HL-60/S4 treated with retinoic acid at 250 ng/mL for 4 days and 3 days (cell line): ENCODE results near the gene ACADL.

ENCODE experiments used
- in situ Hi-C: fragments of 300-500 bp; cut with MboI; formaldehyde crosslinking; loops from 2 replicates; pipeline ENCODE4 v1.7.0; 2022; ENCODE audit warnings: low sequenced_read_pairs

The ACADL gene

DNA sequence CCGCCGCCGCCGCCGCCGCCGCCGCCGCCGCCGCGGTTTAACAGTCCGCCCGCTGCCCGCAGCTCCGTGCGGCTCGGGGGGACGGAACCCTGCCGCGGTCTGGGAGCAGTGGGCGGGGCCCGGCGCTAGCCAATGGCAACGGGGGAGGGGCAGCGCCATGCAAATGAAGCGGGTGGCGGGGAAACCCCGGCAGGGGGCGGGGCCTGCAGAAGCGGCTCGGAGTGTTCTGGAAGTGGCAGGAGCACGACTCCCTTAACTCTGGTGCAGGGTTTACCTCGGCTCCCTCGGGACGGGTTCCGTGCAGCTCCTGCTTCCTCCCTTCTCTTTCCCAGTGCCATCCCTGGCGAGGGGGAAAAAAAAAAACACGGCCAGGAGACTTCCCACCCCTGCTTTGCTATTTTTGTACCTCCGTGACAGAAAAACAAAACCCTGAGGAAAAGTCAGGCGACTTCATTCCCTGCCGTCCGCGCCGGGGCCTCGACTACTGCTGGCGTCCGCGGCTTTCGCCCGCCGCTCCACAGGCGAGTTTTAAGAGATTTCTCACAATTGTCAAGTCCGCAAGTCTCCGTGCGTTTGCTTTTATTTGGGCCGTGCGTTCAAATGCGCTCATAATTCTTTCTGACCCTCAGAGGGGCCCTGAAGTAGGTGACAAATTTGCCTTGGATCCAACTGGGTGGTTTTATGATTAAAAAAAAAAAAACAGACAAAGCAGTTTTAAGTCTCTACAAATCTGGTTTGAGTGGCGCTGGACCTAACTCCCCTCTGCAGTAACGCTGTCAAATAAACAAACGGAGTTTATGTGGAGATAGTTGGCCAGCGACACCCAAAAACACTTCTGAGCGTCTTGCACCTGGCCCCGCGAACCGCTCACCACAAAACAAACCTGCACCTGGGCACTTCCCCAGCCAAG is 53.7 kb downstream of the ACADL start, which contains the start of gene KANSL1L:
Gene KANSL1L (minus strand): TSS at position 101 of the 910 bp plus-strand sequence. CDS start 16,827 bp downstream, outside the sequence.
- in situ Hi-C loops: no loop called here

DNA sequence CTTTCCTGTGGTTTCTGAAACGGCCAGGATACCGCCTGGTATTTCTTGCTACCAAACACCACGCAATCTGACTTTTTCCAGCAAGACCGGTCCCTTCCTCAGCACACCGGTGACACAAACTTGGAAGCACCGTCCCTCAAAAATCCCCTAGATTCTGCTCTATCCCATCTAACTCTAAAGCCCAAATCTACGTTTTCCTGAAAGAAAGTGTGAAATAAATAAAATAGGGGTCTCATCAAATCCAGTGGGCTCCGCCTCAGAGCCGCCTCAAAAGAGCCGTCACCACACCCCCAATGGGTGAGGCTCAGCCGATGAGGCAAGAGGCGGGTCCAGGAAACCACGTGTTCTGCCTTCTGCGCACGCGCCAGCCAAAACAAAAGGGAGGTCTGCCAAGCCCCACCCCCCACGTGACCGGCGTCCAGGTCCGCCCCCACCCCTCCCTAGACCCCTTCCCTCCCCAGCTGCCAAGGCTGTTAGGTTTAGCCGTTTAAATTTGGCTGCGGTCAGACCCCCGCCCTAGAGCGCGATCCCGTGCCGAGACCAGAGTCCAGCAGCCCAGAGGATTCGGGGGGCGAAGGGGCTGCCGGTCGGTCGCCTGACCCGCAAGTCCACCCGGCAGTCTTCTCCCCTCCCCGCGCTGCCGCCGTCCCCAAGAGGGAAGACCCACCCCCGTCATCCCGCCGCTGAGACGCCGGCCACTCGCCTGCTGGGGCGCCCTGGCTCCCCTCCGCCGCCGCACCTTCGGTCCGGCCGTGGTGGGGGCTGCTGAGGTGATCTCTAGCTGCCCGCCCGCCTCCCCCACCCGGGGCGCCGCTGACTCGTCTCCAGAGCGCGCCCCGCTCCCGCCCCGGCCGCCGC is 54.6 kb downstream of the ACADL start:
- in situ Hi-C loops: no loop called here

DNA sequence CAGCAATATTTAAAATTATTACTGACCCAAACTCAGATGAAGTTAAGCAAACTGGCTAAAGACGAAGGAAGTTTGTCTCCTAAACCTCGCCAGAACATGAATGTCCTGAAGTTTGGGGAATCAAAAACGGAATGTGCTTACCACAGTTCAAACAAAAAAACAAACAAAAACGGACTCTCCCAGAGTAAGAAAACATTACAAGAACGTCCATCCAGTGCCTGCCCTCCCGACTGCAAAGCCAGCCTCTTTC is 55.1 kb downstream of the ACADL start:
- in situ Hi-C loops: no loop called here

DNA sequence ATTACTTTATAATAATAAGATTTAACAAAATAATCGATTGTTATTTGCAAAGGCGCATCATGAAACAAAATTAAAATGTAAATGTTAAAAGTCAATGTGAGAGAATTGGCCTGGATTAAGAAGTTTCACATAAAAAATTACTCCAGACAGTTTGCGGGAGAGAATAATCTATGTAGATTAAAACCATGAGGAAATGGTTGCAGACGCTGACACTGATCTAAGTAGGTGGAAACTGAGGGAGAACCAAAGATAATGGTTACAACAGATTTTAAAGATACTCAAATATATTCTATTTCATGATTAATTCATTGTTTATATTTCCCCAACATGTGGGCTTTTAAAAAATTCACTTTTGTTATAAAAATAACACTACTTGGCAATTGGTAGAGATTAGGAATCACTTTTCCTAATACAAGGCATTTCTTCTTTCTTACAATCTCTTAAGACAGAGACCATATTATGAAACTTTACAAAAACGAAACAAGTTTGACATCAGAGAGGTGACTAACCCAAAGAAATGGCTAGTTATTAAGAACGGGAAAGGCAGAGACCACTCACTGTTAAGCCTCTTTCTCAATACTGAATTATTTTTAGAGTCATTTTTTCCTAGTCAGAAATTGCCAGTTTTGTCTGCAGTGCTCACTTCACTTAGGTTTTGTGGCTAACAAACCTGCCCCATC is 55.6 kb downstream of the ACADL start:
- in situ Hi-C loops: no loop called here

DNA sequence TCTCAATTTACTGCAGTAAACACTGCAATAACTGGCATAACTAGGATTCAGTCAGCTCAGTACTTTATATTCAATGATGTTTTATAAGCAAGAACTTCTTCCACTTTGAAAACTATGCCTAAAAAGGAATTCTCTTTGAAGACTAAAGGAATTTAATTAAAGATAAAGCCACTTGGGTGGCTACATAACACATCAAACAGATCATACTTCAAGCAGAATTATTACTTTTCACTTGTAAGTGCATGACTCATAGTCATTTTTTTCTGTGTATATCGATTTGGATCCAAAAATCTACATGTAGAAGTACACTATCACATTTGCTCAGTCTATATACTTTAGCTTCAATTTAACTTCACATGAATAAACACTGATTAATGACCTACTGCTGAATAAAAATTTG is 58.0 kb downstream of the ACADL start:
- in situ Hi-C loops: no loop called here

DNA sequence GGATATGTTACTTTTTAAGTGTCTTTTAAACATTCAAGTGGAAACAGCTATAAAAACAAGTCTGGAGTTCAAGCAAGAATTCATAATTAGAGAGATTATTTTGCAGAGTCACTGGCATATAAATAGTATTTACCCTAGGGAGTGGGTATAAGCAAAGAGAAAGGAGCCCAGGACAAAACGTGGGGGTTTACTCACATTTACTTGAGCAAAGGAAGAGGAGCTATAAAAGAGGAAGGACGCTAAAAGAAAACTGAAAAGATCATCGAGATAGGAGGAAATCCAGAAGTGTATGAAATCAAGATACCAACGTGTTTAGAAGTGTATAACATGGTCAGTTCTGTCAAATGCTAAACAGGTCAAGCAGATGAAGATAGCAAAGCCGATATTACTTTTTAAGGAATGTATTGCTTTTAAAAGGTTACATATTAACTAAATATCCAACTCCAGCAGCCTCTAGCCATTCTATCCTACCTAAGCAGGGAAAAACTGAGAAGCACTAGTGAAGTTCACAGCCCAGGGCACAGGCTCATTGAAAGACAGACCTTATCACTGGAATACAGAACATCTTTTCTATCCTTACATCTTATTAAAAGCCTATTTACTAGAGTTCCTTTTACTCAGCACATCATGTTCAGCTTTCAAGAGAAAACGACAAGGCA is 62.7 kb downstream of the ACADL start:
- in situ Hi-C loops: no loop called here

DNA sequence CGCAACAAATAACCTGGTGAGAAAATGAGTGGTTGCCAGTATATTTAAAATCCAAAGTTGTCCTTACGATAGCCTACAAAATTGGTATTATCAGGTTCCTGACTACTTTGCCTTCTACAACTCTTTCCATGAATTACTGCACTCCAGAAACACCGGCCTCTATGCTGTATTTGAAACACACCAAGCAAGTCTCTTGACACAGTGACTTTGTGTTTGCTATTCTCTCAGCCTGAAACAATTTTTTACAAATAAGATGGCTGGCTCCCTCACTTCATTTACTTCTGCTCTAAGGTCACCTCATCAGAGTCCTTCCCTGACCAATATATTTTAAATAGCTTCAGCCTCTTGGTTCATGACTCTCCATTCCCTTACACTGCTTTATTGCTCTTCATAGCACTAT is 66.2 kb downstream of the ACADL start:
- in situ Hi-C loops: no loop called here

DNA sequence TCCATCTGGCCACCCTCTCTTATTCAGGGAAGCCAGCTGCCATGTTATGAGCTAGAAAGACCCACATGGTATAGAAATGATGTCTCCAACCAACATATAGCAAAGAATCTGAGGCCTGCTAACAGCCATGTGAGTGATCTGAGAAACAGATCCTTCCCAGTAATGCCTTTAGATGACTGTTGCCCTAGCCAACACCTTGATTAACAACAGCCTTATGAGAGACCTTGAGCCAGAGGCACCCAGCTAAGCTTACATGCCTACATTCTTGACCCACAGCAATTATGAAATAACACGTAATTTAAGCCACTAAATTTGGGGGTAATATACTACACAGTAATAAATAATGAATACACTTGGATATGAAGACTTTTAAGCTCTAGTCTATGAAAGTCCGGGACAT is 67.0 kb downstream of the ACADL start:
- in situ Hi-C loops: no loop called here

DNA sequence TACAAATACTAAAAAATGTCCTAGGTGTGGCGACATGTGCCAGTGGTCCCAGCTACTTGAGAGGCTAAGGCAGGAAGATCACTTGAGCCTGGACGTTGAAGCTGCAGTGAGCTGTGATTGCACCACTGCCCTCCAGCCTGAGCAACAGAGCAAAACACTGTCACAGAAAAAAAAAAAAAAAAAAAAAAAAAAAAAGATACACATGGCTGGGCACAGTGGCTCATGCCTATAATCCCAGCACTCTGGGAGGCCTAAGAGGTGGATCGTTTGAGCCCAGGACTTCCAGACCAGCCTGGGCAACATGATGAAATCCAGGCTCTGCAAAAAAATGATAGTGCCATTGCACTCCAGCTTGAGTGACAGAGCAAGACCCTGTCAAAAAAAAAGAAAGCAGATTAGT is 67.7 kb downstream of the ACADL start:
- in situ Hi-C loops: no loop called here

DNA sequence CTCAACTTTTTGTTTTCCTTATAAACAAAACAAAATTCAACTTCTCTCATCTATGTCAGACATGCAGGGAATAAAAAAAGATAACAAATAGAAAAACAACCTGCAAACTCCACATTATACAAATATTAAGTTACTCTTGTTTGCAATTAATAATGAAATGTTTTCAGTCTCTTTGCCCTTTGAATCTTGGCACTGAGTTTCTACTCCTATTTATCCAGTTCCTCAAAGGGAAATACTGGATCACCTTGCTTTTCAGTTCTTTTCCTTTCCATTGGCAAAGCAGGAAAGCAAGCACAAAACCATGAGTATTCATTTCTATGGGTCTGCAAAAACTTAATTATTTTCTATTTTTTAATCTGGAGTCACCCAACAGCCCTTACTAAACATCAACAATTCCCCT is 77.6 kb downstream of the ACADL start:
- in situ Hi-C loops: no loop called here
